Kidney capillary endothelial cell (primary cell): ENCODE measurements around the gene ARHGAP15.

Experiments used
- DNase-seq: peaks from one replicate; pipeline ENCODE4 v3.0.0-alpha.2; 2018; ENCODE audit warnings: low spot score

Gene ARHGAP15

GRCh38 chr2:143486976-143487375 is 357.8 kb downstream of the ARHGAP15 start:
- no peak for DNase-seq

DNA sequence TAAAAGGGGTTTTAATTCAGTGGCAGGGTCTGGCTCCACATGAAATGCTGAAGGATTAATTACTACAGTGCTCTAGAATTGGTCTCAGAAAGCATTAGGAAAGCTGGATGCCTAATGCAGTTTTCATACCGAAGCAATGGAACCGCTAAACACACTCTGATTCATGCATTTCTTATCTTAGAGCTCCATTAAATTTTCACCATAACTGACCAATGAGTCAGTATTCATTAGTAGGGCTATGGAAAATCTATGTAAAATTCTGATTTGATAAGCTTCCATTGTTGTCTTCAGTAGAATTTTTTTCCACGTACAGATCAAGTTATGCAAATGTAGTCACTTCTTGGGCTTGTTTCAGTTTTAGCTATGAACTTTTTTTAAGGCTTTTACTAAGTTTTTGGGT is 359.9 kb downstream of the ARHGAP15 start:
- DNase-seq: peak; percentile 5

DNA sequence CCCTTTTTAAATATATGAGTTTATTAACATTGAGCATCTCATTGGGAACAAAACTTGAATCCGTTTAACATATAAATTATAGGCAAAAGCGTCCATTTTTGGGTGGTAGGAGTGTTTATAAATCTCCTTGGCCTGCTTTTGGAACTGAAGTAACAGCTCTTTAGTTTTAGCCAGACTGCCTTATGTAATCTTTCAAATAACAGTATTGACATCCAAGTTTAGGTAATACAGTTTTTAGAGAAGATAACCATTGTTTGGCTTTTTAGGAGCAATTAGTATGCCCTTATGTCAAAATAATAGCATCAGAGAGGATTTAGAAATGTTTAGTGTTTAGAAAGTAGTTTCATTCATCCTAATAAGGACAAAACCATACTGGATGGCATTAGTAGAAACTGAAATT is 361.9 kb downstream of the ARHGAP15 start:
- DNase-seq: no peak

DNA sequence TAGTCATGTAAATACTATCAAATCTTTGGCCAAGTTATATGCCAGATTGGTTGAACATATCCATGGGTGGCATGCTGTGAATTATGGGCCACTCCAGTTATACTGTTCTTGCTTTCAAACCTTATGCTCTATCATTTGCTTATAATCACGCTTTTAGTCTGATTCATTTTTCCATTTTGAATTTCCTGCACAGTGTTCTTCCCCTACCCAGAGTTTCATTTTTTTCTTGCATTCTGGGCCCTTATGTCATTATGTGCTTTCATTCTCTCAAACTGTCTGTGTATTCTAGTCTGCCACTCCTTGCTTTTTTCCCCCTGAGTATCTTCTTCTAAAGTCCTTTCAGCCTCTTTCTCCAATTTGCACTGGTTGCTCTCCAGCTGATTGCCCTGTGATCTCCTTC is 364.1 kb downstream of the ARHGAP15 start:
- DNase-seq: no peak

DNA sequence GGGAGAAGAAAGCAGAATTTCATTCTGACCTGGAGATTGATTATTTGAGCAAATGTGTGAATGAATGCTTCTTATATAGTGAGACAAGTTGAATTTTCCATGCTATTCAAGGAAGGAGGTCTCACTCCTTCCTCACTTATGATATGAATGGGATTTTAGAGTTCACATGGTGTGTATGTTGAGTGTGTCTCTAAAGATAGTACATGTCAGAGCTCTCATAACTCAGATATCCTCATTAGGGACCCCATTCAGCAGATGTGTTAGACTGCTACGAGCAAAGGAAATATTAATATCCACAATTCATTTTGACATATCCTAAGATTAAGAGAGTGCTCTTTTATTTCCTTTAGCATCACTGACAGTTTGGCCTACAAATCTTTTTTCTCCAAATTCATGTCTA is 368.5 kb downstream of the ARHGAP15 start:
- no peak for DNase-seq

- DNase-seq: no peak
These were observed 369.3 kb downstream of the ARHGAP15 start for GRCh38 chr2:143498496-143498895.

GRCh38 chr2:143499061-143499460 is 369.8 kb downstream of the ARHGAP15 start:
- DNase-seq: no peak

- DNase-seq: no peak
These were observed 372.0 kb downstream of the ARHGAP15 start for GRCh38 chr2:143501106-143501676.

DNA sequence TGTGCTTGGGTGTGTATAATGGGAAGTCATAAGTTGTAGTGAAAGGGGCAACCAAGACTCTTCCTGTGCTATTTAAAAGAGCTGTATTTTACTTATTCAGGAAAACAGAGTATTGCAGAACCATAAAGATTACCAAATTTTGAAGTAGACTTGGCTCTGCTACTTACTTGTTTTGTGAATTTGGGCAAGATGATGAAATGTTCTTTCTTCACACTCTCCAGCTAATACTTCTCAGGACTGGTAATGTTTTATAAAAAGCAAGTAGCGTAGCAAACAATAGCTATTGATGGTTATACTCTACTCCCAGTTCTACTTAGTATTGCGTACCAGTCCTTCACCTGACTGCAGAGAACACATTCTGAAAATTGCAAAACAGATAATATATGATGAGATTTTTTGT is 374.1 kb downstream of the ARHGAP15 start:
- DNase-seq: no peak

GRCh38 chr2:143504397-143504796 is 375.2 kb downstream of the ARHGAP15 start:
- no peak for DNase-seq

DNA sequence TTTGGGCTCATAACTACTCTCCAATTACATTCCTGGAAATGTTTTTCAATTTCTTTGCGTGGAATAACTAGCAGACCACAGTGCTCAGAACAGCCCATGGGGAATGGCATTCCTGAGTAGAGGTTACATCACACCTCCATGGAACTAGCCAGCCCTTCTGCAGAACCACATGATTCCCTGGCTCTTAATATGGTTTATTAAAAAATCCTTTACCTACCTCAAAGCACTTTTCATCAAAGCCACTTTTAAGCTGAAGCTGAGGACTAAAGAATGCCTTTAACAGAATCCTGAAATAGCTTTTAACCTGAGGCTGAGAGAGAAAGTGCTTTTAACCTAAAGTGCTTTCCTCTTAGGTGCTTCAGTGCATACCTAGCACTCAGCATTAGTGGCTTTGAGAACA is 376.3 kb downstream of the ARHGAP15 start:
- no peak for DNase-seq

DNA sequence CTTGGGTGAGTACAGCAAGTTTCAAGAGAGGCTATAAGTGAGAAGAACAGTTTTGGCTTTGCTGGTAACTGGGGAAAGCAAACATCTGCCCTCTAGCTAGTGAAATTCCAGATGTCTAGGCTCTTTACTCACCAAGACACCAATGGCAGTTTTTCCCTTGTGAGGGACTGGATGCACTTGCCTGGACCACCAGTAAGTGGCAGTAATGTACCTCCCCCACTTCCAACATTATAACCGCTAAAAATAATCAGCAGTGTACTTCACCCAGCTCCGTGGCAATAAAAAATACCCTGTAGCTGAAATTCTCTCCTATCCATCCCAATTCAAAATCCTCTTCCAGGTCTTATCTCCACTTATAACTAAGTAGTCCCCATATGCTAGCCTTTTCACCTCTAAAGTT is 383.9 kb downstream of the ARHGAP15 start:
- peak; percentile 65 for DNase-seq

GRCh38 chr2:143514413-143514812 is 385.2 kb downstream of the ARHGAP15 start:
- no peak for DNase-seq

GRCh38 chr2:143515318-143515717 is 386.1 kb downstream of the ARHGAP15 start:
- DNase-seq: no peak

DNA sequence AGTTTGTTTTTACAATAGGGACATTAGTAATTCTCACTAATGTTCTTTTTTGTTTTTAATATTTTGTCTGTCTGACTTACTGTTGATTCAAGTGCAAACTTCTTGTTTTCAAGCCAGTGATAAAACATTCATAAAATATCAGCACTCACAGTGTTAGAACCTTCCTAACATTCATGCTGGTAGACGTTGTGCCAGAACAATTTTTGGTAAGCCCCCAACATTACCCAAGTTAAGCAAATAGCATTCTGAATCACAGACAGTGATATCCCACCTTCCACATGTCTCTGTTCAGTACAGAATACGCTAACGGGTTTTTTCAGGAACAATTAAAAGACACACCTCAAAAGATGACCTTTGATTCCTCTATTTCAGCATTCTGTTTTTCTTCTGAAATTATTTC is 390.3 kb downstream of the ARHGAP15 start:
- no peak for DNase-seq

GRCh38 chr2:143521396-143521795 is 392.2 kb downstream of the ARHGAP15 start:
- no peak for DNase-seq

GRCh38 chr2:143522699-143523098 is 393.5 kb downstream of the ARHGAP15 start:
- no peak for DNase-seq

- no peak for DNase-seq
These were observed 394.9 kb downstream of the ARHGAP15 start for GRCh38 chr2:143524119-143524553.

GRCh38 chr2:143524559-143525401 is 395.6 kb downstream of the ARHGAP15 start:
- no peak for DNase-seq

DNA sequence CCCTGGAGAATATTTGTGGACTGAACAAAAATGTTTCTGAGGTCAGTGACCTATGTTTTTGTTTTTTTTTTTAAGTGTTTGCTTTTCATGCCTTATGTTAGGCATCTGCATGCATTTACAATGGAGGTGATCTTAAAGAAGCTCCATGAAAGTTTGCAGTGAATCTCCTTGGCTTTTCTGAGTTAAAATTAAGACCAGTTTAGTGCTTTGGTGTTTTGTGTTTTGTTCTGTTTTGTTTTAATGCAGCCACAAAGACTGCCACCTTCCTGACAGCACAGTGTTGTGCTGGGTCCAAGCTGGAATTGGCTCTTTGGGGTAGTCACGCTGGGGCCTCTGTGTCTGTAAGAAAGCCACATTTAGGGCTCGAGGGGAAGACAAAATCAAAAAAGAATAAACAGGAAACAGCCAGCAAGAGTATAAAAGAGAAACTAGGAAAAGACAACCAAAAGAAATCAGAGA is 396.2 kb downstream of the ARHGAP15 start:
- no peak for DNase-seq

GRCh38 chr2:143526498-143526897 is 397.3 kb downstream of the ARHGAP15 start:
- no peak for DNase-seq

DNA sequence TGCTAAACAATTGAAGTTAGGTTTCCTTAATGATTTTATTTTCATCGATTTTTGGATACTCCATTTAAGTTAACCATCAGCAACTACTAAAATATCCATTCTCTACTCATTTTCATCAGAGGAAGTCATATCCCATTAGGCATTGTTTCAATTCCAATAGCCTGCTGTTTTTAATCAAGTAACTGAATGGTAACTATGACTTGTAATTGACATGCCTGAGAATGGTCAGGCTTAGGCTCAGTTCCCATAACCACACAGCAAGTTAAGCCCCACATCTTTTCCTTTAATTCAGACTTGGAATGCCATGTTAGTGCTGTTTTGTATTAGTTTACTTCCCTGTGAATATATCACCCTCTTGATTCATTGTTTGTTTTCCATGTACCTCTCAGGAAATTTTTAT is 398.8 kb downstream of the ARHGAP15 start:
- DNase-seq: no peak

DNA sequence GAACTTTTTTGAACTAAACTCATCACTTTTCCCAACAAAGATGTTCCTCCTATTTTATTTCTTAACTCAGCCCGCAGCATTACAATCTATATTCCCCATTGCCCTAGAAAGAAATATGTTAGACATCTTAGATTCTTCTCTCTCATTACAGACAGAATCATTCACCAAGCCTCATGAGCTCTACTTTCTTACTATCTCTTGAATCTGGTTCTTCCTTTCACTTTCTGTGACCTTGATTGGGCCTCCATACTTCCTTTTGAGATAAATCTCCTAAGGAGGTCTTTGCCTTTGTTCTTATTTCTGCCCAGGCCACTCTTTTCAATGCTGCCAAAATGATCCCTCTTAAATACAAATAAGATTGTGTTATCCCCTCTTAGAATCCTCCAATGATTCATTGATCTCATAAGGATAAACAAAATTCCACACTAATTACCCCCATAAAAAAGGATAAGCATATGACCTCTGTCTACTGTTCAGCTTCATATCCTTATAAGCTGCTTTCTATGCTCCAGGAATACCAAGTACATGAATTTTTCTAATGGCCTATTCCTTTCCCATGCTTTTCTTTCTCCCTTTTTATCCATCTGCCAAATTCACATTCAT is 400.0 kb downstream of the ARHGAP15 start:
- no peak for DNase-seq
